ENCODE data around the gene MYMK.

DNA sequence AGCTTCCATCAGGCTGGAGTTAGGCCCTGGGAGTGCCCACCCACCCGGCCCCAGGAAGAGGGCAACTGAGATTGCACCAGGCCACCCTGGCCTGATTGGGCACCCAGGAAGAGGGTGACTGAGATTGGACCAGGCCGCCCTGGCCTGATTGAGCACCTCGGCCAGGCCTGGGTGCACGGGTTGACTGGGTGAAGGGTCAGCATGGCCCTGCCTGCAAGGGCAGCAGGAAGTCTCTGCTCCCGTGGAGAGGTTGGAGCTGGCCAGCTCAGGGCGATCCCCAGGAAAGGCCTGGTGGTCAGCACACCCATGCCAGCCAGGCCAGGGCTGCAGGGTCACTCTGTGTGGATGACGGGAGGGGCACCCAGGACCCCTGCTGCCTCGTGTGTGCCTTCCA, 21.5 kb upstream of the MYMK start:
- TF ChIP-seq EZH2phosphoT487 (IDR thresholded peaks at IDR 0.05; ENCODE audit: borderline replicate concordance, low read length): no peak
- TF ChIP-seq, protein P1, sequence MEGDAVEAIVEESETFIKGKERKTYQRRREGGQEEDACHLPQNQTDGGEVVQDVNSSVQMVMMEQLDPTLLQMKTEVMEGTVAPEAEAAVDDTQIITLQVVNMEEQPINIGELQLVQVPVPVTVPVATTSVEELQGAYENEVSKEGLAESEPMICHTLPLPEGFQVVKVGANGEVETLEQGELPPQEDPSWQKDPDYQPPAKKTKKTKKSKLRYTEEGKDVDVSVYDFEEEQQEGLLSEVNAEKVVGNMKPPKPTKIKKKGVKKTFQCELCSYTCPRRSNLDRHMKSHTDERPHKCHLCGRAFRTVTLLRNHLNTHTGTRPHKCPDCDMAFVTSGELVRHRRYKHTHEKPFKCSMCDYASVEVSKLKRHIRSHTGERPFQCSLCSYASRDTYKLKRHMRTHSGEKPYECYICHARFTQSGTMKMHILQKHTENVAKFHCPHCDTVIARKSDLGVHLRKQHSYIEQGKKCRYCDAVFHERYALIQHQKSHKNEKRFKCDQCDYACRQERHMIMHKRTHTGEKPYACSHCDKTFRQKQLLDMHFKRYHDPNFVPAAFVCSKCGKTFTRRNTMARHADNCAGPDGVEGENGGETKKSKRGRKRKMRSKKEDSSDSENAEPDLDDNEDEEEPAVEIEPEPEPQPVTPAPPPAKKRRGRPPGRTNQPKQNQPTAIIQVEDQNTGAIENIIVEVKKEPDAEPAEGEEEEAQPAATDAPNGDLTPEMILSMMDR (IDR thresholded peaks at IDR 0.05; ENCODE audit: low read depth, low read length, poor library complexity, severe bottlenecking): no peak

Data from DOHH2 (cell line).